HL-60 (cell line): ENCODE data around the gene USP36.

Experiments
- CTCF ChIP-seq: IDR thresholded peaks from one replicate; pipeline ENCODE4 v1.5.1; 2011; ENCODE audit warnings: low read length, control low read depth, inconsistent platforms; ENCODE audit not compliant: insufficient read depth
- SPI1 ChIP-seq: IDR thresholded peaks from 2 replicates; pipeline ENCODE4 v1.6.1; 2012; ENCODE audit warnings: low read depth, mild to moderate bottlenecking, borderline replicate concordance

DNA sequence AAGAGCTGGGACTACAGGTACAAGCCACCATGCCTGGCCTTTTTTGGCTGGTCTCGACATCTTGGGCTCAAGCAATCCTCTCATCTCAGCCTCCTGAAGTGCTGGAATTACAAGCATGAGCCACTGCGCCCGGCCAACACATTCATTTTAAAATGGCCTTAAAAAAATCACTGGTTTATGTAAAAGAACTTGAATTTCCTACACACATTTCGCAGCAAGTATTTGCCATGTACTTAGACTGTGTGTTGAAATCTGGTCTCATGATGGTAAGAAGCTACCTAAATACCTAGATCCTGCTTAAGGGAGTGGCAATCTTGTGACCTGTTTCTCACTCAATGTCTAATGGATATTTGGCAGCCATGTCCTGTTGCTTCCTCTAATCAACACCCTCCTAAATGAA is 50.1 kb downstream of the USP36 start:
- TF ChIP-seq CTCF (no peak), SPI1 (no peak)
